ENCODE measurements around the gene MAGI3.

GRCh38 chr1:113429461-113430153 lies 39.3 kb downstream of the MAGI3 start:
- no peak for TF ChIP-seq POLR2AphosphoS5 (IDR thresholded peaks at IDR 0.05)
- TF ChIP-seq, protein P1, sequence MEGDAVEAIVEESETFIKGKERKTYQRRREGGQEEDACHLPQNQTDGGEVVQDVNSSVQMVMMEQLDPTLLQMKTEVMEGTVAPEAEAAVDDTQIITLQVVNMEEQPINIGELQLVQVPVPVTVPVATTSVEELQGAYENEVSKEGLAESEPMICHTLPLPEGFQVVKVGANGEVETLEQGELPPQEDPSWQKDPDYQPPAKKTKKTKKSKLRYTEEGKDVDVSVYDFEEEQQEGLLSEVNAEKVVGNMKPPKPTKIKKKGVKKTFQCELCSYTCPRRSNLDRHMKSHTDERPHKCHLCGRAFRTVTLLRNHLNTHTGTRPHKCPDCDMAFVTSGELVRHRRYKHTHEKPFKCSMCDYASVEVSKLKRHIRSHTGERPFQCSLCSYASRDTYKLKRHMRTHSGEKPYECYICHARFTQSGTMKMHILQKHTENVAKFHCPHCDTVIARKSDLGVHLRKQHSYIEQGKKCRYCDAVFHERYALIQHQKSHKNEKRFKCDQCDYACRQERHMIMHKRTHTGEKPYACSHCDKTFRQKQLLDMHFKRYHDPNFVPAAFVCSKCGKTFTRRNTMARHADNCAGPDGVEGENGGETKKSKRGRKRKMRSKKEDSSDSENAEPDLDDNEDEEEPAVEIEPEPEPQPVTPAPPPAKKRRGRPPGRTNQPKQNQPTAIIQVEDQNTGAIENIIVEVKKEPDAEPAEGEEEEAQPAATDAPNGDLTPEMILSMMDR (IDR thresholded peaks at IDR 0.05): no peak
- TF ChIP-seq POLR2A (IDR thresholded peaks at IDR 0.05): no peak
- no peak for TF ChIP-seq EP300 (IDR thresholded peaks at IDR 0.05)
